Ascending aorta (tissue), 2 donors: ENCODE measurements around the gene NR0B2. TPM values are rescaled to one million over a fixed set of nuclear protein-coding genes. Genes with fewer than 3 reads are reported as not detected.

Experiments
- DNase-seq, 2 donors: peaks; one replicate each; pipeline ENCODE4 v3.0.0-alpha.2; 2019; ENCODE audit warnings: low spot score in 2 of 2
- H3K27ac ChIP-seq, 2 donors: fragments of 200-600 bp; sonication (generic); one replicate each; pipeline ENCODE4 v1.5.1; 2016 to 2017; ENCODE audit warnings: mild to moderate bottlenecking in 1 of 2
- H3K27me3 ChIP-seq: fragments of 200-600 bp; sonication (generic); one replicate; pipeline ENCODE4 v1.5.1; 2017
- H3K36me3 ChIP-seq, 2 donors: fragments of 200-600 bp; sonication (generic); one replicate each; pipeline ENCODE4 v1.5.1; 2016
- H3K4me1 ChIP-seq, 2 donors: fragments of 200-600 bp; sonication (generic); one replicate each; pipeline ENCODE4 v1.5.1; 2016 to 2017; ENCODE audit warnings: mild to moderate bottlenecking in 1 of 2
- H3K4me3 ChIP-seq, 2 donors: fragments of 200-600 bp; sonication (generic); one replicate each; pipeline ENCODE4 v1.5.1; 2016 to 2017; ENCODE audit warnings: mild to moderate bottlenecking in 1 of 2
- H3K9me3 ChIP-seq, 2 donors: fragments of 200-600 bp; sonication (generic); one replicate each; pipeline ENCODE4 v1.5.1; 2016
- intact Hi-C: fragments of 100-400 bp; cut with DNase I; formaldehyde crosslinking; loops from one replicate; pipeline ENCODE4 v1.15.1; 2023
- total RNA-seq: library from RNA; depleted of rRNA; stranded (reverse); fragments of >200 nt; gene quantifications from one replicate; pipeline ENCODE4 v1.1.0, GENCODE V29; 2016
- TF ChIP-seq, protein P1 (sequence below), 3 experiments: fragments of 200-600 bp in 2 of 3; fragments of 450-650 bp in 1 of 3; sonication (generic) in 2 of 3; IDR thresholded peaks; one replicate each; pipeline ENCODE4 v1.5.1; 2016 to 2019; ENCODE audit warnings: antibody characterized with exemption in 3 of 3, mild to moderate bottlenecking in 1 of 3, moderate library complexity in 1 of 3

The NR0B2 gene
- total RNA-seq, 1 donor from 2014 or later = not detected

DNA sequence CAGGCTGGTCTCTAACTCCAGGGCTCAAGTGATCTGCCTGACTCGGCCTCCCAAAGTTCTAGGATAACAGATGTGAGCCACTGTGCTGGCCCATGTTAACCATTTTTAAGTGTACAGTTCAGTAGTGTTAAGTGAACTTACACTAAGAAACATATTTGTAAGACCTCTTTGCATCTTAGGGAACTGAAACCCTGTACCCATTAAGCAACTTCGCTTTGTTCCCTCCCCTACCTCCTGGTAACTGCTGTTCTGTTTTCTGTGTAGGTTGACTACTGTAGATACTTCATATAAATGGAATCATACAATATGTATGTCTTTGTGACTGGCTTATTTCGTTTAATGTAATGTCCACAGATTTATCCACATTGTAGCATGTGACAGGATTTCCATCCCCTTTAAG lies 18.8 kb upstream of the NR0B2 start:
- DNase-seq = no peak
- Histone ChIP-seq H3K36me3 (peaks cover 28 to 46% of the 10 kb centered on the region in 2 donors), H3K4me3 (no peak overlapping the region), H3K4me1 (no peaks in the 10 kb centered on the region), H3K27ac (no peak overlapping the region), H3K9me3 (no peaks in the 10 kb centered on the region), H3K27me3 (no peaks in the 10 kb centered on the region)
- TF ChIP-seq, protein P1, sequence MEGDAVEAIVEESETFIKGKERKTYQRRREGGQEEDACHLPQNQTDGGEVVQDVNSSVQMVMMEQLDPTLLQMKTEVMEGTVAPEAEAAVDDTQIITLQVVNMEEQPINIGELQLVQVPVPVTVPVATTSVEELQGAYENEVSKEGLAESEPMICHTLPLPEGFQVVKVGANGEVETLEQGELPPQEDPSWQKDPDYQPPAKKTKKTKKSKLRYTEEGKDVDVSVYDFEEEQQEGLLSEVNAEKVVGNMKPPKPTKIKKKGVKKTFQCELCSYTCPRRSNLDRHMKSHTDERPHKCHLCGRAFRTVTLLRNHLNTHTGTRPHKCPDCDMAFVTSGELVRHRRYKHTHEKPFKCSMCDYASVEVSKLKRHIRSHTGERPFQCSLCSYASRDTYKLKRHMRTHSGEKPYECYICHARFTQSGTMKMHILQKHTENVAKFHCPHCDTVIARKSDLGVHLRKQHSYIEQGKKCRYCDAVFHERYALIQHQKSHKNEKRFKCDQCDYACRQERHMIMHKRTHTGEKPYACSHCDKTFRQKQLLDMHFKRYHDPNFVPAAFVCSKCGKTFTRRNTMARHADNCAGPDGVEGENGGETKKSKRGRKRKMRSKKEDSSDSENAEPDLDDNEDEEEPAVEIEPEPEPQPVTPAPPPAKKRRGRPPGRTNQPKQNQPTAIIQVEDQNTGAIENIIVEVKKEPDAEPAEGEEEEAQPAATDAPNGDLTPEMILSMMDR (IDR thresholded peaks at IDR 0.05) = no peak
- intact Hi-C loops = no loop called here

DNA sequence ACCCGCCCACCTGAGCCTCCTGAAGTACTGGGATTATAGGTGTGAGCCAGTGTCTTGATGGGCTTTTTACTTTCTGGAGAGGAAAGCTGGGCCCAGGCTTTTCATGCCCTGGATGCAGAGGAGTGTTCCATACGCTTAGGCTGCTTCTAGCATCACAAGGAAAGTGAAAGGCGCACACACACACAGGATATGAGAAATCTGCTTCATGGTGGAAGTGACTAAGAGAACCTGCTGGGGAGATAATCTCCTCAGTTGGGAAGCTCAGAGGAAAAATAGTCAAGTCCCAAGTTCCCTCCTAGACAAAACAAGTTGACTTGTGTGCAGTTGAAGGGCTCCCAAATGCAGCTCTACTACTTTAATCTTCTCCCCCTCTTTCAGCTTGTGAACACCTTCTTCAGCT lies 9.9 kb upstream of the NR0B2 start:
- H3K4me3 ChIP-seq = no peak overlapping the region
- H3K27ac ChIP-seq = no peak overlapping the region
- TF ChIP-seq, protein P1 (IDR thresholded peaks at IDR 0.05) = no peak
- intact Hi-C loops = loop anchor here (5.0 kb wide), 1 partner anchor 69 kb away; the partner anchor contains the start of gene TRNP1
- H3K36me3 ChIP-seq = peaks cover 42 to 44% of the 10 kb centered on the region in 2 donors
- H3K27me3 ChIP-seq = no peaks in the 10 kb centered on the region
- no peaks in the 10 kb centered on the region for H3K9me3 ChIP-seq
- no peak for DNase-seq
- H3K4me1 ChIP-seq = peaks cover 7 to 18% of the 10 kb centered on the region in 2 donors

DNA sequence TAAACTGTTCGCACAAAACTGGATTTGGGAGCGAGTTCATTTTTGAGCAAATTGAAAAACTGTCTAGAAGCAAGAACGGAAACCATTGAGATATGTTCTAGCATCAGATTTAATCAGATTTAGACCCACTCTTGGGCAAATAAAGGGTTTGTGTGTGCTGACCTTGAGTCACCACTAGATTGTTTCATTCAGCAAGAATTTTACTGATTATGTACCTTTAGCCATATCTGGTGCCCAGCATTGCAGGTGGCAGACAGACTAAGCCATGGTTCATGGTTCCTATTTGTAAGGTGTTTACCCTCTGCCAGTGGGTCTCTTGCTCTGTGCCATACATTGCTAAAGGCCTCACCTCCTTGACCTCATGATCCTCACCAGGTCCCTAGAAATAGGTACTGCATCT lies 9.1 kb upstream of the NR0B2 start:
- Histone ChIP-seq H3K4me3 (peak overlapping the region in 1 of 2 donors; percentile 85), H3K36me3 (peaks cover 36 to 40% of the 10 kb centered on the region in 2 donors), H3K27me3 (no peaks in the 10 kb centered on the region), H3K9me3 (no peaks in the 10 kb centered on the region), H3K27ac (no peak overlapping the region), H3K4me1 (peaks cover 7 to 18% of the 10 kb centered on the region in 2 donors)
- intact Hi-C loops = loop anchor here (5.0 kb wide), 1 partner anchor 69 kb away; the partner anchor contains the start of gene TRNP1
- no peak for DNase-seq
- TF ChIP-seq, protein P1 (IDR thresholded peaks at IDR 0.05) = no peak

DNA sequence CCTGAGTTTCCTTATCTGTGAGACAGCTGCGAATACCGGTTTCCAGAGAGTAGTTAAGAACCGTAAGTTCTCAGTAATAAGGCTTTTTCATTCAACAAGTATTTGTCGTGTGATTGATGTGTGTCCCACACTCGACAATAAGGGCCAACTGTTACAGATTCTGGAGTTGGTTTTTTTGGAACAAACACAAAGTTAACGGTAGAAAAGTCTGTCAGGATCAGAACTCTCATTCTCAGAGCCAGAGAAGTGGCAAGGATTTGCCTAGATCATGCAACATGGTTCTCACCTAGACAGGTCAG lies 8.6 kb upstream of the NR0B2 start:
- peaks cover 32 to 35% of the 10 kb centered on the region in 2 donors for H3K36me3 ChIP-seq
- DNase-seq = no peak
- no peak overlapping the region for H3K27ac ChIP-seq
- H3K4me1 ChIP-seq = peaks cover 7 to 18% of the 10 kb centered on the region in 2 donors
- H3K27me3 ChIP-seq = no peaks in the 10 kb centered on the region
- TF ChIP-seq, protein P1 (IDR thresholded peaks at IDR 0.05) = no peak
- H3K4me3 ChIP-seq = peak overlapping the region; percentile 77 to 85
- intact Hi-C loops = loop anchor here (5.0 kb wide), 1 partner anchor 70 kb away; the partner anchor contains the start of gene TRNP1
- H3K9me3 ChIP-seq = no peaks in the 10 kb centered on the region

DNA sequence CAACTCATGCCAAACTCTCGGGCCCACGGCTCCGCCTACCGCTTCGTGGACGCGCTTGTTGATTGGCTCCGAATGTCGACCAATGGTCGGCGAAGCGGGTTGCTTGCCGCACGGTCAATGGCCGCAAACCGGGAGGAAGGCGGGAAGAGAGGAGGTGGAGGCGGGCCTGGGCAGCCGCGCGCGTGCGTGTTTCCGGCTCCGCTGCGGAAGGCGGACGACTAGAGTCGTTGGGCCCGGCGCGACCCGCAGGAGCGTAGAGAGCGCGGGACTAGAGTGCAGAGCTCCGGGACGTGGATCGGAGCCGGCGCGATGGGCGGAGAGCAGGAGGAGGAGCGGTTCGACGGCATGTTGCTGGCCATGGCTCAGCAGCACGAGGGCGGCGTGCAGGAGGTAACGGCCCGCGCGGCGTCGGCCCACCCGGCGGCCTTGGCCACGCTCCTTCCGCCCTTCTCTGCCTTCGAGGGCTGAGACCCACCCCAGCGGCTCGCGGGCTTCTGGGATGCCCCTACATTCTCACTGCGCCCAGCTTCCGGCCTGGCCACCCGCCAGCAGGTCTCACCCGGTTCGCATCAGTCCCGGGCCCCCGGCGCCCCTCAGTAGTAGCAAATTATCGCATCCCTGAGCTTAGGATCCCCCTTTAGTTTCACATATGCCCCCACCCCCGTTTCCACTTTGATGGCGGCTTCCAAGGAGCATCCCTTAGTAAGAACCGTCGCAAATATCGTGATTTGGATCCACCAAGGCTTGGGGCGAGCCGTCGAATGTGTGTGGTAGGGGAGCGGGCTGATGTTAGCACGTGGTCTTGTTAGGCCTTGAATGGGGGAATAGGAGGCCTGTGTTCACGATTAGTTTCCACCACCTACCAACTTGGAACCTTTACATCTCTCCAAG lies 8.0 kb upstream of the NR0B2 start, which contains the start of gene NUDC:
TSS of gene NUDC (plus strand) at position 204 of the 891 bp plus-strand sequence. CDS start at position 310, 106 bp downstream.
- H3K27me3 ChIP-seq = no peaks in the 10 kb centered on the region
- H3K27ac ChIP-seq = peak within 1 kb of the TSS; percentile 85 to 93
- peak; percentile 82 to 98 for DNase-seq
- intact Hi-C loops = loop anchor here (1.0 to 5.0 kb wide), 2 partner anchors 21 to 71 kb away; partner anchors contain the start of genes GPATCH3 and TRNP1
- H3K4me3 ChIP-seq = peak within 1 kb of the TSS; percentile 77 to 85
- H3K9me3 ChIP-seq = no peaks in the 10 kb centered on the region
- H3K4me1 ChIP-seq = peaks cover 7 to 18% of the 10 kb centered on the region in 2 donors
- H3K36me3 ChIP-seq = peaks cover 28 to 29% of the 10 kb centered on the region in 2 donors
- TF ChIP-seq, protein P1 (IDR thresholded peaks at IDR 0.05) = no peak
